ENCODE measurements around the gene TRIM56. TPM values are rescaled to one million over a fixed set of nuclear protein-coding genes. Genes with fewer than 3 reads are reported as not detected.
"Not testable (repeated sequence)": the region's sequence is repeated elsewhere in the genome, so short reads cannot be mapped to it uniquely, and the experiment has no call there.

The TRIM56 gene
- total and polyA plus RNA-seq, 2 of the 13 experiments (the other 11 are each of a cell fraction or from before 2014, with no cell fraction given), result 3.2 to 7.1 TPM

DNA sequence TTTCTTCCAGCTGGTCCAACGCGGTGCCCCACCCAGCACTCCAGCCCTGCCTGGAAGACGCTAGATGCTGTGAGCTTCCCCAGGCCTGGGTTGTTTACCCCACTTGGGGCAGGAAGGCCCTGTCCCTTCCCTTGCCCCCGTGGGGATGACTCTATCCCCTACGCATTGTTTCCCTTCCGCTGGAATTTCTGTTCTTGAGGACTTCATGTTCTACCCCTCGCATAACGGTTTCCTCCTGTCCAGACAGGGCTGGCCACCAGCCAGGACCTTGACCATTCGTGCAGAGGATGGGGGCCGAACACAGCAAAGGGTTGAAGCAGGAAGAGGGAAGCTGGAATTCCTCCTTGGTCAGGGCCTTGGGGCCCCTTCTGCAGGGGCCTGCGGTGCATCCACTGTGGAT, 27.0 kb downstream of the TRIM56 start (continued):
- TF ChIP-seq, protein P1, sequence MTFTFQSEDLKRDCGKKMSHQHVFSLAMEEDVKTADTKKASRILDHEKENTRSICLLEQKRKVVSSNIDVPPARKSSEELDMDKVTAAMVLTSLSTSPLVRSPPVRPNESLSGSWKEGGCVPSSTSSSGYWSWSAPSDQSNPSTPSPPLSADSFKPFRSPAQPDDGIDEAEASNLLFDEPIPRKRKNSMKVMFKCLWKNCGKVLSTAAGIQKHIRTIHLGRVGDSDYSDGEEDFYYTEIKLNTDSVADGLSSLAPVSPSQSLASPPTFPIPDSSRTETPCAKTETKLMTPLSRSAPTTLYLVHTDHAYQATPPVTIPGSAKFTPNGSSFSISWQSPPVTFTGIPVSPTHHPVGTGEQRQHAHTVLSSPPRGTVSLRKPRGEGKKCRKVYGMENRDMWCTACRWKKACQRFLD (CRISPR knock-in tag; IDR thresholded peaks at IDR 0.05; ENCODE audit: borderline replicate concordance), result no peak
- TF ChIP-seq HIVEP1 (CRISPR knock-in tag; IDR thresholded peaks at IDR 0.05) (no peak), ZNF207 (IDR thresholded peaks at IDR 0.05; ENCODE audit: borderline replicate concordance) (no peak), ZNF605 (CRISPR knock-in tag; IDR thresholded peaks at IDR 0.05) (0 out of 2 replicates have a peak, but pooled peaks have one; percentile 19), SALL1 (CRISPR knock-in tag; IDR thresholded peaks at IDR 0.05) (peak; percentile 25; the same call in 1 of the 2 replicates), ZFP1 (CRISPR knock-in tag; IDR thresholded peaks at IDR 0.05) (no peak), HNRNPUL1 (IDR thresholded peaks at IDR 0.05; ENCODE audit: low read depth, low read length) (no peak)
- TF ChIP-seq, protein P2, sequence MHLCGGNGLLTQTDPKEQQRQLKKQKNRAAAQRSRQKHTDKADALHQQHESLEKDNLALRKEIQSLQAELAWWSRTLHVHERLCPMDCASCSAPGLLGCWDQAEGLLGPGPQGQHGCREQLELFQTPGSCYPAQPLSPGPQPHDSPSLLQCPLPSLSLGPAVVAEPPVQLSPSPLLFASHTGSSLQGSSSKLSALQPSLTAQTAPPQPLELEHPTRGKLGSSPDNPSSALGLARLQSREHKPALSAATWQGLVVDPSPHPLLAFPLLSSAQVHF (CRISPR knock-in tag; IDR thresholded peaks at IDR 0.05), result no peak
- TF ChIP-seq, protein P3, sequence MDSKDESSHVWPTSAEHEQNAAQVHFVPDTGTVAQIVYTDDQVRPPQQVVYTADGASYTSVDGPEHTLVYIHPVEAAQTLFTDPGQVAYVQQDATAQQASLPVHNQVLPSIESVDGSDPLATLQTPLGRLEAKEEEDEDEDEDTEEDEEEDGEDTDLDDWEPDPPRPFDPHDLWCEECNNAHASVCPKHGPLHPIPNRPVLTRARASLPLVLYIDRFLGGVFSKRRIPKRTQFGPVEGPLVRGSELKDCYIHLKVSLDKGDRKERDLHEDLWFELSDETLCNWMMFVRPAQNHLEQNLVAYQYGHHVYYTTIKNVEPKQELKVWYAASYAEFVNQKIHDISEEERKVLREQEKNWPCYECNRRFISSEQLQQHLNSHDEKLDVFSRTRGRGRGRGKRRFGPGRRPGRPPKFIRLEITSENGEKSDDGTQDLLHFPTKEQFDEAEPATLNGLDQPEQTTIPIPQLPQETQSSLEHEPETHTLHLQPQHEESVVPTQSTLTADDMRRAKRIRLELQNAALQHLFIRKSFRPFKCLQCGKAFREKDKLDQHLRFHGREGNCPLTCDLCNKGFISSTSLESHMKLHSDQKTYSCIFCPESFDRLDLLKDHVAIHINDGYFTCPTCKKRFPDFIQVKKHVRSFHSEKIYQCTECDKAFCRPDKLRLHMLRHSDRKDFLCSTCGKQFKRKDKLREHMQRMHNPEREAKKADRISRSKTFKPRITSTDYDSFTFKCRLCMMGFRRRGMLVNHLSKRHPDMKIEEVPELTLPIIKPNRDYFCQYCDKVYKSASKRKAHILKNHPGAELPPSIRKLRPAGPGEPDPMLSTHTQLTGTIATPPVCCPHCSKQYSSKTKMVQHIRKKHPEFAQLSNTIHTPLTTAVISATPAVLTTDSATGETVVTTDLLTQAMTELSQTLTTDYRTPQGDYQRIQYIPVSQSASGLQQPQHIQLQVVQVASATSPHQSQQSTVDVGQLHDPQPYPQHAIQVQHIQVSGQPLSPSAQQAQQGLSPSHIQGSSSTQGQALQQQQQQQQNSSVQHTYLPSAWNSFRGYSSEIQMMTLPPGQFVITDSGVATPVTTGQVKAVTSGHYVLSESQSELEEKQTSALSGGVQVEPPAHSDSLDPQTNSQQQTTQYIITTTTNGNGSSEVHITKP (CRISPR knock-in tag; IDR thresholded peaks at IDR 0.05; ENCODE audit: low read depth), result peak; percentile 87

DNA sequence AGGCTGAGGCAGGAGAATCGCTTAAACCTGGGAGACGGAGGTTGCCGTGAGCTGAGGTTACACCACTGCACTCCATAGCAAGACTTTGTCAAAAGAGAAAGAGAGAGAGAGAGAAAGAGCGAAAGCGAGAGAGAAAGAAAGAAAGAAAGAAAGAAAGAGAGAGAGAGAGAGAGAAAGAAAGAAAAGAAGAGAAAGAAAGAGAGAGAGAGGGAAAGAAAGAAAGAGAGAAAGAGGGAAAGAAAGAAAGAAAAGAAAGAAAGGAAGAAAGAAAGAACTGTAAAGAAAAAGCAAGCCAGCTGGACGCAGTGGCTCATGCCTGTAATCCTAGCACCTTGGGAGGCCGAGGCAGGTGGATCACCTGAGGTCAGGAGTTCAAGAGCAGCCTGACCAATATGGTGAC, 27.9 kb downstream of the TRIM56 start:
- H3K9ac ChIP-seq (ENCODE audit: insufficient read depth, low read depth, low read length); H3K27me3 ChIP-seq (ENCODE audit: control insufficient read depth in 1 of 2, insufficient read depth in 2 of 2, low read length in 2 of 2); H3K9me3 ChIP-seq (ENCODE audit: low read length); BruUV-seq (replicated peaks); H4K20me1 ChIP-seq (ENCODE audit: insufficient read depth, low read length); H3K36me3 ChIP-seq (replicated peaks in 1 of 2; ENCODE audit: control insufficient read depth in 1 of 2, insufficient read depth in 2 of 2, low read length in 2 of 2); ATAC-seq; DNase-seq (ENCODE audit: low spot score); H3K4me3 ChIP-seq (replicated peaks in 1 of 3; ENCODE audit: insufficient read depth in 1 of 3, low read depth in 2 of 3, low read length in 3 of 3); FAIRE-seq; H3K79me2 ChIP-seq (ENCODE audit: insufficient read depth, low read length); CTCF ChIA-PET (ENCODE audit: low intra/inter-chr PET ratio, low total read pairs); H3K4me2 ChIP-seq (ENCODE audit: low read depth, low read length); H2AFZ ChIP-seq (ENCODE audit: low read length); intact Hi-C loops (cut with micrococcal nuclease; ENCODE audit: unreplicated experiment); in situ Hi-C loops (cut with HindIII; ENCODE audit: extremely low pct_ligation_motif_present, low pct_unique_long_range_greater_than_20kb); H3K27ac ChIP-seq (ENCODE audit: extremely low read length, insufficient read depth, low read length): not testable (repeated sequence)
- WGBS (ENCODE audit: low lambda C conversion rate), result 87% methylated on average over 7 of the region's 7 CpGs
- POLR2A ChIA-PET, result interaction anchor here (3.8 kb wide), 1 partner anchor 9 kb away, joined by 26 read pairs; no protein-coding TSS in a partner anchor
- H3K4me1 ChIP-seq (ENCODE audit: insufficient read depth, low read length), result peaks cover 69% of the 10 kb centered on the region
